ENCODE results near the gene IL13RA2. TPM values are rescaled to one million over a fixed set of nuclear protein-coding genes. Genes with fewer than 3 reads are reported as not detected.

The IL13RA2 gene
- total and polyA plus RNA-seq, 2 donors (not counting 3 experiments of a cell fraction or from before 2014, with no cell fraction given): not detected

DNA sequence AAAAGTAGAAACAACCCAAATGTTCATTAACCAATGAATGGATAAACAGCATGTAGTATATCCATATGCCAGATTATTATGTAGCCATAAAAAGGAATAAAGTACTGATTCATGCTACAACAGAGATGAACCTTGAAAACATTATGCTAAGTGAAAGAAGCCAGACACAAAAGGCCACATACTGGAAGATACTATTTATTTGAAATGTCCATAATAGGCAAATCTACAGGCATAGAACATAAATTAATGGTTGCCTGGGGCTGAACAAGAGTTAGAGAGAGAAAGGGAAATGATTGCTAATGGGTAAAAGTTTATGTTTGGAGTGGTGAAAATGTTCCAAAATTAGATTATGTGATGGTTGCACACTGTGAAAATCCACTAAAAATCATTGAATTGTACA is 44.4 kb downstream of the IL13RA2 start:
- no peak overlapping the region for H3K4me2 ChIP-seq (ENCODE audit: insufficient read depth, low read length)
- H3K9me1 ChIP-seq (replicated peaks; ENCODE audit: control insufficient read depth, extremely low read depth, insufficient read depth, low read length): no peaks in the 10 kb centered on the region
- H3K4me3 ChIP-seq (replicated peaks in 1 of 3; ENCODE audit: insufficient read depth in 1 of 3, low read depth in 1 of 3, low read length in 3 of 3): no peak overlapping the region
- no peaks in the 10 kb centered on the region for H3K79me2 ChIP-seq (ENCODE audit: control insufficient read depth, insufficient read depth, low read length)
- no peaks in the 10 kb centered on the region for H3K36me3 ChIP-seq (ENCODE audit: control insufficient read depth in 2 of 2, extremely low read depth in 1 of 2, insufficient read depth in 2 of 2, low read length in 2 of 2)
- H3K4me1 ChIP-seq (ENCODE audit: control insufficient read depth, extremely low read depth, insufficient read depth, low read length): no peaks in the 10 kb centered on the region
- no peak overlapping the region for H3K27ac ChIP-seq (ENCODE audit: insufficient read depth, low read depth, low read length)
- CTCF ChIA-PET: no interaction called here
- FAIRE-seq (no peak), DNase-seq (ENCODE audit: low read depth, low spot score) (no peak)
- H3K9ac ChIP-seq (replicated peaks; ENCODE audit: extremely low read depth, insufficient read depth, low read length): no peak overlapping the region
- BruUV-seq (replicated peaks): no TSS peak
- TF ChIP-seq POLR2AphosphoS5 (IDR thresholded peaks at IDR 0.05; ENCODE audit: insufficient read depth, low read depth, low read length) (no peak), JUN (IDR thresholded peaks at IDR 0.05; ENCODE audit: borderline replicate concordance, insufficient read depth, insufficient read length, low read depth) (no peak), GATA2 (IDR thresholded peaks at IDR 0.05; ENCODE audit: insufficient read depth, insufficient read length, low read depth, low read length) (no peak), FOS (IDR thresholded peaks at IDR 0.05; ENCODE audit: borderline replicate concordance, insufficient read depth, low read length) (no peak), EZH2 (IDR thresholded peaks at IDR 0.05; ENCODE audit: borderline replicate concordance, low read depth, low read length, severe bottlenecking) (no peak)
- TF ChIP-seq, protein P1, sequence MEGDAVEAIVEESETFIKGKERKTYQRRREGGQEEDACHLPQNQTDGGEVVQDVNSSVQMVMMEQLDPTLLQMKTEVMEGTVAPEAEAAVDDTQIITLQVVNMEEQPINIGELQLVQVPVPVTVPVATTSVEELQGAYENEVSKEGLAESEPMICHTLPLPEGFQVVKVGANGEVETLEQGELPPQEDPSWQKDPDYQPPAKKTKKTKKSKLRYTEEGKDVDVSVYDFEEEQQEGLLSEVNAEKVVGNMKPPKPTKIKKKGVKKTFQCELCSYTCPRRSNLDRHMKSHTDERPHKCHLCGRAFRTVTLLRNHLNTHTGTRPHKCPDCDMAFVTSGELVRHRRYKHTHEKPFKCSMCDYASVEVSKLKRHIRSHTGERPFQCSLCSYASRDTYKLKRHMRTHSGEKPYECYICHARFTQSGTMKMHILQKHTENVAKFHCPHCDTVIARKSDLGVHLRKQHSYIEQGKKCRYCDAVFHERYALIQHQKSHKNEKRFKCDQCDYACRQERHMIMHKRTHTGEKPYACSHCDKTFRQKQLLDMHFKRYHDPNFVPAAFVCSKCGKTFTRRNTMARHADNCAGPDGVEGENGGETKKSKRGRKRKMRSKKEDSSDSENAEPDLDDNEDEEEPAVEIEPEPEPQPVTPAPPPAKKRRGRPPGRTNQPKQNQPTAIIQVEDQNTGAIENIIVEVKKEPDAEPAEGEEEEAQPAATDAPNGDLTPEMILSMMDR (IDR thresholded peaks at IDR 0.05; ENCODE audit: extremely low read depth in 1 of 2, insufficient read depth in 1 of 2, low read depth in 1 of 2, low read length in 2 of 2): no peak
- TF ChIP-seq, protein P2, sequence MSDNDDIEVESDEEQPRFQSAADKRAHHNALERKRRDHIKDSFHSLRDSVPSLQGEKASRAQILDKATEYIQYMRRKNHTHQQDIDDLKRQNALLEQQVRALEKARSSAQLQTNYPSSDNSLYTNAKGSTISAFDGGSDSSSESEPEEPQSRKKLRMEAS (IDR thresholded peaks at IDR 0.05; ENCODE audit: insufficient read depth, insufficient read length): no peak
- no peaks in the 10 kb centered on the region for H3K27me3 ChIP-seq (ENCODE audit: control insufficient read depth in 2 of 2, insufficient read depth in 2 of 2, low read length in 2 of 2)
- intact Hi-C loops (cut with micrococcal nuclease): no loop called here
- H2AFZ ChIP-seq (ENCODE audit: low read depth, low read length): no peak overlapping the region
- dilution Hi-C loops (cut with MboI; ENCODE audit: extremely low pct_ligation_motif_present, low sequenced_read_pairs): no loop called here
- no peaks in the 10 kb centered on the region for H4K20me1 ChIP-seq (replicated peaks; ENCODE audit: control insufficient read depth, extremely low read depth, insufficient read depth, low read length)
- POLR2A ChIA-PET: no interaction called here
- no peaks in the 10 kb centered on the region for H3K9me3 ChIP-seq (replicated peaks; ENCODE audit: control insufficient read depth, insufficient read depth, low read length)

All from endothelial cell of umbilical vein (primary cell).